DND-41 (cell line): Measurements from ENCODE around the gene CHAC1.

Experiments used
- EZH2 ChIP-seq: IDR thresholded peaks from 3 replicates; pipeline ENCODE4 v1.6.1; 2012; ENCODE audit warnings: borderline replicate concordance, low read depth, mild to moderate bottlenecking, moderate library complexity, low read length, inconsistent platforms; ENCODE audit not compliant: severe bottlenecking
- TF ChIP-seq, protein P1 (sequence below): IDR thresholded peaks from 2 replicates; pipeline ENCODE4 v1.5.1; 2012; ENCODE audit warnings: borderline replicate concordance, low read length, moderate library complexity, mild to moderate bottlenecking; ENCODE audit not compliant: poor library complexity, severe bottlenecking; ENCODE audit errors: extremely low read depth

DNA sequence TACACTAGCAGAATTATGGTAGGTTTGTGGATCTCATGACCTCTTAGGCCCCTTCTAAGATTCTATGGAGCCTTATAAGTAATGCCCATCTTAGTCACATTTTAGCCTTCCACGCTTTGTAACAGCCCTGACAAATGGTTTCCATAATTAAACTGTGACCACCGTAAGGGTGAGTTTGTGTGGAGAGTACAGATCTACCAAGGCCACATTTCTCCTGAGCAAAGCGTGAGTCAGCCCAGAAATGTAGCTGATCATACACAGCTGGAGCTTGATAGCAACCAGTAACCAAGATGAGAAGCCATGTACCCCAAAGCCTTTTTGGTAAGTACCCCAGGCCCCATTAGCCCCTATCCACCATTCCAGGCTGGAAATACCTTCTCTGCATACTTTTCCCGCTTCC, 31.7 kb downstream of the CHAC1 start:
- TF ChIP-seq, protein P1, sequence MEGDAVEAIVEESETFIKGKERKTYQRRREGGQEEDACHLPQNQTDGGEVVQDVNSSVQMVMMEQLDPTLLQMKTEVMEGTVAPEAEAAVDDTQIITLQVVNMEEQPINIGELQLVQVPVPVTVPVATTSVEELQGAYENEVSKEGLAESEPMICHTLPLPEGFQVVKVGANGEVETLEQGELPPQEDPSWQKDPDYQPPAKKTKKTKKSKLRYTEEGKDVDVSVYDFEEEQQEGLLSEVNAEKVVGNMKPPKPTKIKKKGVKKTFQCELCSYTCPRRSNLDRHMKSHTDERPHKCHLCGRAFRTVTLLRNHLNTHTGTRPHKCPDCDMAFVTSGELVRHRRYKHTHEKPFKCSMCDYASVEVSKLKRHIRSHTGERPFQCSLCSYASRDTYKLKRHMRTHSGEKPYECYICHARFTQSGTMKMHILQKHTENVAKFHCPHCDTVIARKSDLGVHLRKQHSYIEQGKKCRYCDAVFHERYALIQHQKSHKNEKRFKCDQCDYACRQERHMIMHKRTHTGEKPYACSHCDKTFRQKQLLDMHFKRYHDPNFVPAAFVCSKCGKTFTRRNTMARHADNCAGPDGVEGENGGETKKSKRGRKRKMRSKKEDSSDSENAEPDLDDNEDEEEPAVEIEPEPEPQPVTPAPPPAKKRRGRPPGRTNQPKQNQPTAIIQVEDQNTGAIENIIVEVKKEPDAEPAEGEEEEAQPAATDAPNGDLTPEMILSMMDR = no peak
- no peak for TF ChIP-seq EZH2
